Vagina (tissue), 2 donors: ENCODE data around the gene ACSF3. TPM values are rescaled to one million over a fixed set of nuclear protein-coding genes. Genes with fewer than 3 reads are reported as not detected.

Experiments
- DNase-seq, 2 donors: peaks; one replicate each; pipeline ENCODE4 v3.0.0-alpha.2; 2017; ENCODE audit errors: extremely low spot score in 2 of 2
- H3K27ac ChIP-seq: fragments of 200-600 bp; sonication (generic); one replicate; pipeline ENCODE4 v1.5.1; 2019
- H3K27me3 ChIP-seq: fragments of 200-600 bp; sonication (generic); one replicate; pipeline ENCODE4 v1.5.1; 2019
- H3K36me3 ChIP-seq, 2 donors: fragments of 200-600 bp; sonication (generic); one replicate each; pipeline ENCODE4 v1.5.1; 2017 to 2019
- H3K4me1 ChIP-seq: fragments of 200-600 bp; sonication (generic); one replicate; pipeline ENCODE4 v1.5.1; 2019
- H3K4me3 ChIP-seq, 2 donors: fragments of 200-600 bp; sonication (generic); 1 replicate in 1 of 2; 2 replicates in 1 of 2; pipeline ENCODE4 v1.5.1; 2016 to 2019
- H3K9me3 ChIP-seq: fragments of 200-600 bp; sonication (generic); one replicate; pipeline ENCODE4 v1.5.1; 2019
- CTCF ChIP-seq, 3 experiments: fragments of 450-650 bp in 2 of 3; fragments of 200-600 bp in 1 of 3; sonication (generic) in 1 of 3; IDR thresholded peaks; one replicate each; pipeline ENCODE4 v1.5.1; 2017 to 2019; ENCODE audit warnings: antibody characterized with exemption in 3 of 3, mild to moderate bottlenecking in 2 of 3, moderate library complexity in 2 of 3
- POLR2A ChIP-seq, 2 donors: fragments of 450-650 bp; IDR thresholded peaks; one replicate each; pipeline ENCODE4 v1.6.1; 2017; ENCODE audit warnings: antibody characterized with exemption in 2 of 2, mild to moderate bottlenecking in 2 of 2, moderate library complexity in 2 of 2
- POLR2AphosphoS5 ChIP-seq, 2 donors: sonication (generic); formaldehyde crosslinking; IDR thresholded peaks; one replicate each; pipeline ENCODE4 v1.9.0; 2017; ENCODE audit warnings: antibody characterized with exemption in 2 of 2, mild to moderate bottlenecking in 2 of 2, low read depth in 1 of 2; ENCODE audit not compliant: insufficient read depth in 1 of 2
- intact Hi-C: fragments of 100-400 bp; cut with DNase I; formaldehyde crosslinking; loops from one replicate; pipeline ENCODE4 v1.15.1; 2023
- total RNA-seq: library from RNA; depleted of rRNA; stranded (reverse); fragments of >200 nt; gene quantifications from one replicate; pipeline ENCODE4 v1.2.3, GENCODE V29; 2016

ACSF3 gene
- total RNA-seq, 1 donor from 2014 or later = 23.3 TPM

GRCh38 chr16:89112377-89113151 is 18.9 kb downstream of the ACSF3 start:
- Histone ChIP-seq H3K27ac (no peak overlapping the region), H3K4me1 (no peaks in the 10 kb centered on the region), H3K36me3 (peaks cover 0 to 43% of the 10 kb centered on the region in 2 donors), H3K27me3 (no peaks in the 10 kb centered on the region), H3K9me3 (no peaks in the 10 kb centered on the region), H3K4me3 (no peak overlapping the region)
- no peak for DNase-seq
- intact Hi-C loops = no loop called here
- TF ChIP-seq CTCF (IDR thresholded peaks at IDR 0.05) (no peak), POLR2A (IDR thresholded peaks at IDR 0.05) (no peak), POLR2AphosphoS5 (IDR thresholded peaks at IDR 0.05; ENCODE audit: insufficient read depth in 1 of 2, low read depth in 1 of 2) (no peak)

GRCh38 chr16:89113152-89113547 is 19.5 kb downstream of the ACSF3 start:
- H3K4me3 ChIP-seq = no peak overlapping the region
- H3K27me3 ChIP-seq = no peaks in the 10 kb centered on the region
- H3K36me3 ChIP-seq = peaks cover 0 to 39% of the 10 kb centered on the region in 2 donors
- TF ChIP-seq POLR2A (IDR thresholded peaks at IDR 0.05) = no peak
- DNase-seq = no peak
- intact Hi-C loops = no loop called here
- no peaks in the 10 kb centered on the region for H3K4me1 ChIP-seq
- H3K9me3 ChIP-seq = no peaks in the 10 kb centered on the region
- no peak overlapping the region for H3K27ac ChIP-seq

- H3K4me3 ChIP-seq = no peak overlapping the region
- no peak for DNase-seq
- H3K36me3 ChIP-seq = peaks cover 0 to 39% of the 10 kb centered on the region in 2 donors
- no peaks in the 10 kb centered on the region for H3K4me1 ChIP-seq
- no peaks in the 10 kb centered on the region for H3K9me3 ChIP-seq
- intact Hi-C loops = no loop called here
- no peak overlapping the region for H3K27ac ChIP-seq
- TF ChIP-seq POLR2A (IDR thresholded peaks at IDR 0.05) = no peak
- TF ChIP-seq POLR2AphosphoS5 (IDR thresholded peaks at IDR 0.05; ENCODE audit: insufficient read depth in 1 of 2, low read depth in 1 of 2) = no peak
- no peak for TF ChIP-seq CTCF (IDR thresholded peaks at IDR 0.05)
- no peaks in the 10 kb centered on the region for H3K27me3 ChIP-seq
Observed at GRCh38 chr16:89113661-89114060, 20.0 kb downstream of the ACSF3 start.

- H3K27me3 ChIP-seq = no peaks in the 10 kb centered on the region
- H3K4me3 ChIP-seq = no peak overlapping the region
- H3K4me1 ChIP-seq = no peaks in the 10 kb centered on the region
- no peak for TF ChIP-seq CTCF (IDR thresholded peaks at IDR 0.05)
- TF ChIP-seq POLR2A (IDR thresholded peaks at IDR 0.05) = no peak
- no peak for TF ChIP-seq POLR2AphosphoS5 (IDR thresholded peaks at IDR 0.05; ENCODE audit: insufficient read depth in 1 of 2, low read depth in 1 of 2)
- H3K9me3 ChIP-seq = no peaks in the 10 kb centered on the region
- no peak for DNase-seq
- no peak overlapping the region for H3K27ac ChIP-seq
- H3K36me3 ChIP-seq = peaks cover 0 to 39% of the 10 kb centered on the region in 2 donors
- intact Hi-C loops = no loop called here
Observed at GRCh38 chr16:89114159-89114981, 20.7 kb downstream of the ACSF3 start.

- no peaks in the 10 kb centered on the region for H3K9me3 ChIP-seq
- intact Hi-C loops = no loop called here
- TF ChIP-seq POLR2AphosphoS5 (IDR thresholded peaks at IDR 0.05; ENCODE audit: insufficient read depth in 1 of 2, low read depth in 1 of 2) (peak in 1 of 2 donors; percentile 71), POLR2A (IDR thresholded peaks at IDR 0.05) (no peak), CTCF (IDR thresholded peaks at IDR 0.05) (no peak)
- no peaks in the 10 kb centered on the region for H3K27me3 ChIP-seq
- H3K4me3 ChIP-seq = no peak overlapping the region
- no peak for DNase-seq
- no peaks in the 10 kb centered on the region for H3K4me1 ChIP-seq
- H3K36me3 ChIP-seq = peaks cover 0 to 47% of the 10 kb centered on the region in 2 donors
- H3K27ac ChIP-seq = no peak overlapping the region
Observed at GRCh38 chr16:89115216-89115861, 21.7 kb downstream of the ACSF3 start.
